RWPE2 (cell line): ENCODE data around the gene LMX1A.

Experiments
- ATAC-seq: fragments of 200-7000 bp; cut with Tn5 transposase; 3 replicates; pipeline ENCODE4 v1.9.1; 2021; ENCODE audit warnings: low read depth
- DNase-seq: peaks from one replicate; pipeline ENCODE4 v3.0.0-alpha.2; 2020; ENCODE audit warnings: low spot score
- H3K27ac ChIP-seq: fragments of 450-650 bp; 2 replicates; pipeline ENCODE4 v1.5.1; 2017; ENCODE audit warnings: mild to moderate bottlenecking; ENCODE audit not compliant: poor library complexity, severe bottlenecking
- H3K27me3 ChIP-seq: fragments of 250-450 bp; sonication (Bioruptor Pico); 2 replicates; pipeline ENCODE4 v1.5.1; 2021; ENCODE audit warnings: mild to moderate bottlenecking, moderate library complexity; ENCODE audit not compliant: insufficient read depth, poor library complexity, severe bottlenecking
- H3K36me3 ChIP-seq: fragments of 250-450 bp; sonication (Bioruptor Pico); 2 replicates; pipeline ENCODE4 v1.5.1; 2020; ENCODE audit warnings: low read depth, mild to moderate bottlenecking, moderate library complexity
- H3K4me1 ChIP-seq: fragments of 250-450 bp; sonication (Bioruptor Pico); 2 replicates; pipeline ENCODE4 v1.5.1; 2021; ENCODE audit warnings: mild to moderate bottlenecking, moderate library complexity; ENCODE audit not compliant: insufficient read depth, poor library complexity, severe bottlenecking
- H3K4me3 ChIP-seq: fragments of 250-450 bp; sonication (Bioruptor Pico); 2 replicates; pipeline ENCODE4 v1.5.1; 2021; ENCODE audit warnings: mild to moderate bottlenecking, moderate library complexity; ENCODE audit not compliant: severe bottlenecking
- H3K9me3 ChIP-seq: fragments of 250-450 bp; sonication (Bioruptor Pico); 2 replicates; pipeline ENCODE4 v1.5.1; 2021; ENCODE audit warnings: mild to moderate bottlenecking, moderate library complexity; ENCODE audit not compliant: severe bottlenecking
- TF ChIP-seq, protein P1 (sequence below): fragments of 450-650 bp; IDR thresholded peaks from one replicate; pipeline ENCODE4 v1.5.1; 2017; ENCODE audit warnings: mild to moderate bottlenecking, moderate library complexity; ENCODE audit not compliant: poor library complexity, severe bottlenecking

LMX1A gene

DNA sequence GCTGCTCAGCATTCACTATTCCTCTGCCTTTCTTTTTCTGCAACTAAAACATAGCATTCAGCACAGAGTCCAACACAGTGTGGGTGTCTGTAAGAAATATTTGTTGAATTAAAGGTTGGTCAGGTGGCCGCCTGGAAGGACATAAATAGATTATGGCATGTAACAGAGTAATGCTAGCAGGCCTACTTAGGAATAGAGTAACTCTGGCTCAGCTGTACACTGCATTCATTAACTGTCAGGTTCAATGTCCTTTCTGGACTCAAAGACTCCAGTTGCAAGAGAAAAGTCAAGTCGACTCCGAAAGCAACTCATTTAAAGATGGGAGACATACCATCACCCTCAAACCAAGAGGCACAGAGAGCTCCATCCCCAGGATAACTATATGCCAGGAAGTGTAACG is 116.0 kb downstream of the LMX1A start:
- Histone ChIP-seq H3K36me3 (no peaks in the 10 kb centered on the region), H3K27ac (no peak overlapping the region), H3K4me1 (no peaks in the 10 kb centered on the region), H3K27me3 (peaks cover 36% of the 10 kb centered on the region), H3K4me3 (no peak overlapping the region), H3K9me3 (no peaks in the 10 kb centered on the region)
- no peak for DNase-seq
- TF ChIP-seq, protein P1, sequence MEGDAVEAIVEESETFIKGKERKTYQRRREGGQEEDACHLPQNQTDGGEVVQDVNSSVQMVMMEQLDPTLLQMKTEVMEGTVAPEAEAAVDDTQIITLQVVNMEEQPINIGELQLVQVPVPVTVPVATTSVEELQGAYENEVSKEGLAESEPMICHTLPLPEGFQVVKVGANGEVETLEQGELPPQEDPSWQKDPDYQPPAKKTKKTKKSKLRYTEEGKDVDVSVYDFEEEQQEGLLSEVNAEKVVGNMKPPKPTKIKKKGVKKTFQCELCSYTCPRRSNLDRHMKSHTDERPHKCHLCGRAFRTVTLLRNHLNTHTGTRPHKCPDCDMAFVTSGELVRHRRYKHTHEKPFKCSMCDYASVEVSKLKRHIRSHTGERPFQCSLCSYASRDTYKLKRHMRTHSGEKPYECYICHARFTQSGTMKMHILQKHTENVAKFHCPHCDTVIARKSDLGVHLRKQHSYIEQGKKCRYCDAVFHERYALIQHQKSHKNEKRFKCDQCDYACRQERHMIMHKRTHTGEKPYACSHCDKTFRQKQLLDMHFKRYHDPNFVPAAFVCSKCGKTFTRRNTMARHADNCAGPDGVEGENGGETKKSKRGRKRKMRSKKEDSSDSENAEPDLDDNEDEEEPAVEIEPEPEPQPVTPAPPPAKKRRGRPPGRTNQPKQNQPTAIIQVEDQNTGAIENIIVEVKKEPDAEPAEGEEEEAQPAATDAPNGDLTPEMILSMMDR = no peak
- ATAC-seq = no peak

DNA sequence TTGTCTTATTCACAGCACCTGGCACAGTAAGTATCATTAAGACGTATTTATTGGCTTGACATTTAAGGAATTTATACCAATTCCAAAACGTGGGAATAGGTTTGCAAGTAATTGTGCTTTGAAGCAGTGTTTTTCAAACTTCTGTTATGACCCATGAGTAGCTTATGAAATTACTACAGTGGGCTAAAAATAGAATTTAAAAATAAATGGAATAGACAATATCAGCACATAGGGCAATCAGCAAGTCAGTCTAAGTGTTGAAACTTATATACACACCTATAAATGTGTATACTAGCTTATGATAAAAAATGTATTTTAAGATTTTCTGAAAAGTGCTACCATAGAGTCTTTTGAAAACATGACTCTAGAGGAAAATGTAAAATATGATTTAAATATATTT is 116.6 kb downstream of the LMX1A start:
- Histone ChIP-seq H3K4me3 (no peak overlapping the region), H3K27ac (no peak overlapping the region)
- TF ChIP-seq, protein P1 = no peak

DNA sequence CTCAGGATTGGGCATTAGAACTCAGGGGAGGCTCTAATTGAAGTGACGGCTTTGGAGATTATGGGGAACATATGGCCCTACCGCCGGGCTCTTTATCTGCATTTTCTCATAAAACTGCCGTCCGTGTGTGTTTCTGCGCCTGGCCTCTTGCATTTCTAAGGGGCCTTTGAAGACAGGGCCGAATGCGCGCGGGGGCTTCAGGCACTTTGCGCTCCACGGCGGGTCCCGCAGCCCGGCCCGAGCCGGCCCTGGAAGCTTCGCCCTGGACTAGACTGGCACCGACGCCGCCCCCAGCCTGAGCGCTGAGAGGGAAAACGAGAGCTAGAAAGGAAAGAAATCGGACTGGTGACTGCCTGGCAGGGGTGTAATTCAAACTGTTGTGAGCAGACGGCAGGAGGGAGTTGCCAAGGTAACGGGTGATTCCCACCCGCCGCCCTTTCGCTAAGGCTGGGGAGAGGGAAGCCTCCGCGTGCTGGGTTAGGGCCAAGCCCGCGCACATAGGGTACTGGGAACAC is 120.7 kb downstream of the LMX1A start:
- H3K4me3 ChIP-seq = no peak overlapping the region

More for the DNA sequence above, 116.6 kb downstream of the LMX1A start:
- DNase-seq (no peak), ATAC-seq (no peak)
- Histone ChIP-seq H3K27me3 (peaks cover 41% of the 10 kb centered on the region), H3K36me3 (no peaks in the 10 kb centered on the region), H3K4me1 (no peaks in the 10 kb centered on the region), H3K9me3 (no peaks in the 10 kb centered on the region)

DNA sequence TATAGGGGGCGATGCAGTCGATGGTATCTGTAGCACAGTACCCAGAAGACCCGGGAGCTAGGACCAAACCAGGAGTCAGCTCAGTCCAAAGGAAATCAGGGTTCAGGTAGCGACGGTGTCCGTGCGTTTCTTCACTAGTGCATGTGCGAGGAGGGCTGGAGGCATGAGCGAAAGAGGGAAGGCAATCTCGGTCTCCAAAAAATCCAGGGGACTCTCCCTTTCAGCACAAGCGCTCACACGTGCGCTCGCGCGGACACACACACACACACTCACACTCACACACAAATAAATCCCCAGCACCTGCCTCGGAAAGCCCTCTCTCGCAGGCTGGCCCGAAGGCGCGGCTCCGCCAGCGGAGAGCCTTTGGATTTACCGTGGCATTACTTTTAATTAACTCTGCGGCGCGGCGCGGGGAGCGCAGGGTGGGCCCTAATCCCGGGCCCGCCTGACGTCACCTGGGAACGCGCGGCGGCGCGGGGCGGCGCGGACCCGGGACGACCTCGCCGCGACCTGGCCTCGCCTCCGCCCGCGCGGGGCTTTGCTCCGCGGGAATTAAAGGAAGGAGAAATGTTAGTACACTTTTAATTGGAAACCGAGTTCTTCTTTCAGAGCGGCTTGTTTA is 121.2 kb downstream of the LMX1A start:
- Histone ChIP-seq H3K27me3 (peaks cover 53% of the 10 kb centered on the region), H3K36me3 (no peaks in the 10 kb centered on the region), H3K4me3 (no peak overlapping the region), H3K27ac (no peak overlapping the region), H3K9me3 (no peaks in the 10 kb centered on the region), H3K4me1 (no peaks in the 10 kb centered on the region)
- ATAC-seq (peak; percentile 31; the same call in 1 of the 3 replicates), DNase-seq (no peak)
- TF ChIP-seq, protein P1 = no peak

More for the DNA sequence above, 120.7 kb downstream of the LMX1A start:
- ATAC-seq (no peak; the same call in 2 of the 3 replicates), DNase-seq (no peak)
- H3K9me3 ChIP-seq = no peaks in the 10 kb centered on the region
- no peak overlapping the region for H3K27ac ChIP-seq
- H3K27me3 ChIP-seq = peaks cover 56% of the 10 kb centered on the region
- H3K4me1 ChIP-seq = no peaks in the 10 kb centered on the region
- TF ChIP-seq, protein P1 = no peak
- no peaks in the 10 kb centered on the region for H3K36me3 ChIP-seq

DNA sequence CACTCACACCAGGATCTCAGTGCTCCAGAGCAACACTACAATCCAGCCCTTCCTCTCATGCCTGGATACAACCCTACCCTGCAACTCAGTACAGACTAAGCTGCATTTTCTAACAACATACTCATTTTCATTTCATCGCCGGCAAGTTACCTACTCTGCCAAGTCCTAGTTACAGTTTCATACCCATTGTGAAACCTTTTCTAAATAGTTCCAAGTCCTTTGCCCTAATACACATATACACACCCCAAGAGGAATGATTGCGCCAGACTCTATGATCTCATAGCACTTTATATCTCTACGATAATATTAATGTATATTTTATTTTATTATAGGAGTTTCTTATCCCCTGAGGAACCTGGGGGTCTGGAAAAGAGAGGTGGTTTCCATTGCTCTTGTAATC is 122.4 kb downstream of the LMX1A start:
- ATAC-seq (no peak), DNase-seq (no peak)
- TF ChIP-seq, protein P1 = no peak
- H3K4me1 ChIP-seq = no peaks in the 10 kb centered on the region
- no peaks in the 10 kb centered on the region for H3K36me3 ChIP-seq
- H3K27ac ChIP-seq = no peak overlapping the region
- no peaks in the 10 kb centered on the region for H3K9me3 ChIP-seq
- peaks cover 49% of the 10 kb centered on the region for H3K27me3 ChIP-seq
- H3K4me3 ChIP-seq = no peak overlapping the region
